H1 (cell line): ENCODE measurements around the gene DDR2. TPM values are rescaled to one million over a fixed set of nuclear protein-coding genes. Genes with fewer than 3 reads are reported as not detected.

Experiments used
- ASH2L ChIP-seq: fragments of 200-600, 300-600 bp; sonication (generic); IDR thresholded peaks from one replicate; pipeline ENCODE4 v1.7.1; 2017; ENCODE audit warnings: low read length
- CEBPB ChIP-seq: IDR thresholded peaks from 2 replicates; pipeline ENCODE4 v1.6.1; 2012; ENCODE audit warnings: low read depth, low read length
- CHD1 ChIP-seq: IDR thresholded peaks from 2 replicates; pipeline ENCODE4 v1.6.1; 2012; ENCODE audit warnings: low read depth, low read length, improper control_type of control experiment
- CHD7 ChIP-seq: fragments of 300-600 bp; sonication (generic); IDR thresholded peaks from 2 replicates; pipeline ENCODE4 v1.7.1; 2012; ENCODE audit warnings: low read length, moderate library complexity, mild to moderate bottlenecking, inconsistent platforms; ENCODE audit not compliant: insufficient replicate concordance
- E2F6 ChIP-seq: IDR thresholded peaks from 2 replicates; pipeline ENCODE4 v1.6.1; 2012; ENCODE audit warnings: inconsistent platforms
- EZH2 ChIP-seq: fragments of 200-600 bp; sonication (generic); IDR thresholded peaks from 2 replicates; pipeline ENCODE4 v1.7.1; 2012; ENCODE audit warnings: low read depth, mild to moderate bottlenecking, moderate library complexity, low read length, inconsistent platforms; ENCODE audit not compliant: severe bottlenecking
- JUND ChIP-seq: IDR thresholded peaks from 2 replicates; pipeline ENCODE4 v1.6.1; 2011; ENCODE audit warnings: mild to moderate bottlenecking, improper control_type of control experiment, low read length
- PHF8 ChIP-seq: fragments of 200-600 bp; sonication (generic); conservative IDR thresholded peaks from 2 replicates; pipeline ENCODE4 v1.7.1; 2012; ENCODE audit warnings: low read depth, mild to moderate bottlenecking, inconsistent platforms, low read length, moderate library complexity
- RFX5 ChIP-seq: IDR thresholded peaks from 2 replicates; pipeline ENCODE4 v1.6.1; 2011; ENCODE audit warnings: low read depth, low read length, improper control_type of control experiment, borderline replicate concordance
- SAP30 ChIP-seq: fragments of 300-600 bp; sonication (generic); IDR thresholded peaks from 2 replicates; pipeline ENCODE4 v1.7.1; 2012; ENCODE audit warnings: low read length, moderate library complexity, mild to moderate bottlenecking, inconsistent platforms; ENCODE audit not compliant: insufficient read depth, insufficient replicate concordance
- TEAD4 ChIP-seq: IDR thresholded peaks from 2 replicates; pipeline ENCODE4 v1.6.1; 2012; ENCODE audit warnings: low read depth, low read length, inconsistent platforms, mixed read lengths
- polyA plus RNA-seq, 7 experiments: library from polyadenylated mRNA; depleted of rRNA in 3 of 7; stranded (reverse) in 5 of 7; unstranded in 2 of 7; fragments of >200 nt in 5 of 7; fragments of 200-250 nt in 2 of 7; gene quantifications; 1 replicate in 5 of 7; 2 replicates in 1 of 7; 4 replicates in 1 of 7; pipeline versions ENCODE4 v1.2.1 to v1.2.3, GENCODE V29; 2011 to 2013; ENCODE audit warnings: missing spikeins in 2 of 7, mixed read lengths in 2 of 7
- total RNA-seq: library from RNA; stranded (reverse); fragmentation: NEBNext Ultra II Directional; extraction: Animal tissue kit (Norgen Biotek cat#: 25700); gene quantifications from 2 replicates; pipeline ENCODE4 v1.2.1, GENCODE V29; 2021

The DDR2 gene
- total and polyA plus RNA-seq, 2 of the 8 experiments (the other 6 are each of a cell fraction or from before 2014, with no cell fraction given): 1.00 to 2.1 TPM

- TF ChIP-seq CHD7: no peak
- TF ChIP-seq E2F6: no peak
- no peak for TF ChIP-seq ASH2L
- no peak for TF ChIP-seq JUND
- TF ChIP-seq SAP30: no peak
- no peak for TF ChIP-seq TEAD4
- TF ChIP-seq RFX5: no peak
- TF ChIP-seq PHF8: no peak
- TF ChIP-seq CHD1: no peak
- TF ChIP-seq EZH2: no peak
- no peak for TF ChIP-seq CEBPB
Measured at GRCh38 chr1:162757476-162757875, 125.2 kb downstream of the DDR2 start (continued).
